GM19238 (cell line): ENCODE measurements around the gene MED16.

Experiments used
- DNase-seq: peaks from one replicate; pipeline ENCODE4 v3.0.0; 2011; ENCODE audit warnings: low spot score; ENCODE audit not compliant: insufficient read length

The MED16 gene

GRCh38 chr19:892894-893689 lies at the start of gene MED16, which contains the start of gene RNU6-9:
MED16 (minus strand) TSS chr19:893187; CDS start chr19:891131, 2,056 bp downstream.
RNU6-9 (plus strand) TSS chr19:893484.
- DNase-seq, result peak; percentile 100

GRCh38 chr19:942133-942645 lies 49.2 kb upstream of the MED16 start:
- no peak for DNase-seq

- no peak for DNase-seq
These were observed 48.5 kb upstream of the MED16 start for GRCh38 chr19:941292-942132.

GRCh38 chr19:940591-941291 lies 47.8 kb upstream of the MED16 start:
- DNase-seq, result no peak

GRCh38 chr19:939922-940321 lies 46.9 kb upstream of the MED16 start:
- DNase-seq, result no peak

- DNase-seq, result no peak
These were observed 46.5 kb upstream of the MED16 start for GRCh38 chr19:939439-939838.

- no peak for DNase-seq
These were observed 45.4 kb upstream of the MED16 start for GRCh38 chr19:938233-938923.

GRCh38 chr19:937259-937694 lies 44.3 kb upstream of the MED16 start:
- no peak for DNase-seq

GRCh38 chr19:936175-936546 lies 43.2 kb upstream of the MED16 start:
- DNase-seq, result no peak

GRCh38 chr19:934865-935479 lies 42.0 kb upstream of the MED16 start:
- DNase-seq, result no peak

GRCh38 chr19:934197-934840 lies 41.3 kb upstream of the MED16 start:
- DNase-seq, result no peak

GRCh38 chr19:933553-933882 lies 40.5 kb upstream of the MED16 start:
- no peak for DNase-seq

GRCh38 chr19:932648-933552 lies 39.9 kb upstream of the MED16 start:
- no peak for DNase-seq

GRCh38 chr19:931860-932647 lies 39.1 kb upstream of the MED16 start:
- DNase-seq, result no peak

GRCh38 chr19:929891-930258 lies 36.9 kb upstream of the MED16 start:
- no peak for DNase-seq

GRCh38 chr19:929203-929890 lies 36.4 kb upstream of the MED16 start:
- DNase-seq, result no peak

GRCh38 chr19:928471-929202 lies 35.6 kb upstream of the MED16 start:
- no peak for DNase-seq
